GM21423 (cell line): ENCODE measurements around the gene TOP2A.

Experiments used
- ATAC-seq: cut with Tn5 transposase; IDR thresholded peaks from one replicate; pipeline ENCODE4 v1.9.1; 2021; ENCODE audit warnings: mild to moderate bottlenecking, moderate library complexity; ENCODE audit not compliant: unreplicated experiment

TOP2A gene

GRCh38 chr17:40348562-40349476 is 68.9 kb downstream of the TOP2A start:
- ATAC-seq, result no peak

- ATAC-seq, result no peak
Measured at GRCh38 chr17:40348136-40348504, 69.6 kb downstream of the TOP2A start.

- ATAC-seq, result no peak
Measured at GRCh38 chr17:40347319-40348135, 70.2 kb downstream of the TOP2A start.

GRCh38 chr17:40346765-40347158 is 70.9 kb downstream of the TOP2A start:
- no peak for ATAC-seq

GRCh38 chr17:40345994-40346764 is 71.5 kb downstream of the TOP2A start:
- no peak for ATAC-seq

- no peak for ATAC-seq
Measured at GRCh38 chr17:40345161-40345993, 72.3 kb downstream of the TOP2A start.

- ATAC-seq, result no peak
Measured at GRCh38 chr17:40344421-40345160, 73.1 kb downstream of the TOP2A start.

GRCh38 chr17:40343219-40344119 is 74.2 kb downstream of the TOP2A start:
- no peak for ATAC-seq

GRCh38 chr17:40342504-40343218 is 75.0 kb downstream of the TOP2A start:
- no peak for ATAC-seq

GRCh38 chr17:40341808-40342503 is 75.7 kb downstream of the TOP2A start:
- ATAC-seq, result no peak

- ATAC-seq, result peak; percentile 60
Measured at GRCh38 chr17:40340880-40341807, 76.6 kb downstream of the TOP2A start.

GRCh38 chr17:40340327-40340726 is 77.4 kb downstream of the TOP2A start:
- no peak for ATAC-seq

GRCh38 chr17:40338941-40339649 is 78.6 kb downstream of the TOP2A start:
- ATAC-seq, result no peak
